Suppressor macrophage (primary cell): Measurements from ENCODE around the gene NAXD.
"Not testable (repeated sequence)": the region's sequence is repeated elsewhere in the genome, so short reads cannot be mapped to it uniquely, and the experiment has no call there.

Experiments used
- DNase-seq, 4 experiments: peaks; one replicate each; pipeline ENCODE4 v3.0.0-alpha.2; 2020 to 2022

NAXD gene

DNA sequence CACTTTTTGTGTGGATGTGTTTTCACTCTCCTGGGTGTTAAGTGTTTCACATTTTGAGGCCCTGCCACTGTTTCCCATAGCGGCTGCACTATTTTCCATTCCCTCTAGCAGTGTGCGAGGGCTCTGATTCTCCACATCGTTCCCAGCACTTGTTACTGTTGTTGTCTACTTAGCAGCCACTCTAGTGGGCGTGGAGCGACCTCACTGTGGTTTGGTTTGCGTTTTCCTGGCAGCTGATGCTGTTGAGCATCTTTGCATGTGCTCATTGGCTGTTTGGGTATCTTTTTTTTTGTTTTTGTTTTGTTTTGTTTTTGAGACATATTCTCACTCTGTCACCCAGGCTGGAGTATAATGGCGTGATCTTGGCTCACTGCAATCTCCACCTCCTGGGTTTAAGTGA, 14.4 kb downstream of the NAXD start:
- peak in 1 of 4 experiments; percentile 15 for DNase-seq

GRCh38 chr13:110630566-110631119, 15.3 kb downstream of the NAXD start:
- no peak for DNase-seq

DNA sequence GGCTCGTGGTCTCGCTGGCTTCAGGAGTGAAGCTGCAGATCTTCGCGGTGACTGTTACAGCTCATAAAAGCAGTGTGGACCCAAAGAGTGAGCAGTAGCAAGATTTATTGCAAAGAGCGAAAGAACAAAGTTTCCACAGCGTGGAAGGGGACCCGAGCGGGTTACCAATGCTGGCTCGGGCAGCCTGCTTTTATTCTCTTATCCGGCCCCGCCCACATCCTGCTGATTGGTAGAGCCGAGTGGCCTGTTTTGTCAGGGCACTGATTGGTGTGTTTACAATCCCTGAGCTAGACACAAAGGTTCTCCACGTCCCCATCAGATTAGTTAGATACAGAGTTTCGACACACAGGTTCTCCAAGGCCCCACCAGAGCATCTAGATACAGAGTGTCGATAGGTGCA, 16.9 kb downstream of the NAXD start:
- not testable (repeated sequence) for DNase-seq

DNA sequence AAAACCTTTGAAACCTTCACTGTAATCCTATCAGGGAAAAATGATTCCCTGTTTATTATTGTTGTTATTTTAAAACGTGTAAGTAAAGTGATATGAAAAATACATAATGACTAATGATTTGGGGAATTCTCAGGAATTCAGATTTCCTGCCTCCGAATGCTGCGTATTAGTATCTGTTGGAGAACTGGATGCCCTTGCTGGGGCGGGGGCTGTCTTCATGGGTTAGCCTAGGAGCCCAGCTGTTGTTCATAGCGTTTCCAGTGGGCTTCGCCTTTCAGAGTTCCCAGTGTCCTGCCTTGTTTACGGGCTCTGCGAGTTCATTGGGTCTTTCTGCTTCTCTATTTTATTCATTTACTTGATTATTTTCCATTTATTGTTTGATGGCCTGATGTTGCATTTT, 18.4 kb downstream of the NAXD start:
- DNase-seq, result no peak

GRCh38 chr13:110634558-110634957, 19.2 kb downstream of the NAXD start:
- DNase-seq, result no peak

GRCh38 chr13:110635405-110636002, 20.2 kb downstream of the NAXD start:
- no peak for DNase-seq

DNA sequence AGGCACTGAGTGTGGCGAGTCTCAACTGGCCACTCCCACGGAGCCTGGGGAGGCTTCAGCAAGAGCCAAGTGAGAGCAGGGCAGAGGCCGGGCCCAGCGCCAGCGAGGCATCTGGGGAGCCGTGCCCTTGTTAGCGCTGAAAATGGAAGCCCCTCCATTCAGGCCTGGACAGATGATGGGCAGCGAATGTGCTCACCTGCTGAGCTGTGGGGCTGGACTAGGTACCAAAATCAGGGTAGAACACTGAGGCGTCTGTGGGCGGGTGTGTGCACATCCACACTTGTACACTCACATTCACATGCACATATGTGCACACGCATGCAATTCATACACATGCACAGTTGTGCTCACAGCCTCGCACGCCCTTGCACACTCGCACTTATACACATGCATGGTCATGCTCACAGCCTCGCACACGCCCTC, 20.7 kb downstream of the NAXD start:
- DNase-seq, result no peak

DNA sequence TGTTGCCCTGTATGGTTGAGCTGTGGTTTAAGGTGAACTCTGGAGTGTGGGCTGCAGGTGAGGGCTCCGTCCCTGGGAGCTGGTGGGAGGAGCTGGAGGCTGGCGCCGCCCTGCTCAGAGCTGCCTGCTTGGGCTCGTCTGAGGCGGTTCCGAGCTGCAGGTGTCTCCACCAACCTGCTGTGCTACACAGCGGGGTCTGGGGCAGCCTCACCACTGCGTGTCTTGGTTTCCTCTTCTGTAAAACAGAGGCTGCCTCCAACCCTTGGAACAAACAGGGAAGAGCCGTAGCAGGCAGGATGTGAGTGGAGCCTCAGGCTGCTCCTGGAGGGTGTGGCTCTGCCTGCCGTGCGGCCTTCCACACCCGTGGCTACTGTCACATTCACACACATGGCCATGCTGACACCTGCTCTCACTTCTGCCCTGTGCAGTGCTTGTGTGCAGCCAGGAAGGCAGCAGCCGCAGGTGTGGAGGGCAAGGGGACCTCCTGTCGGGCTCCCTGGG, 21.4 kb downstream of the NAXD start:
- no peak for DNase-seq

- no peak for DNase-seq
These were observed 21.9 kb downstream of the NAXD start for GRCh38 chr13:110637275-110637674.

- DNase-seq, result no peak
These were observed 22.4 kb downstream of the NAXD start for GRCh38 chr13:110637747-110638146.

- DNase-seq, result no peak
These were observed 22.9 kb downstream of the NAXD start for GRCh38 chr13:110638257-110638656.

- DNase-seq, result no peak
These were observed 23.8 kb downstream of the NAXD start for GRCh38 chr13:110638814-110639806.

- DNase-seq, result no peak
These were observed 24.6 kb downstream of the NAXD start for GRCh38 chr13:110639935-110640334.

DNA sequence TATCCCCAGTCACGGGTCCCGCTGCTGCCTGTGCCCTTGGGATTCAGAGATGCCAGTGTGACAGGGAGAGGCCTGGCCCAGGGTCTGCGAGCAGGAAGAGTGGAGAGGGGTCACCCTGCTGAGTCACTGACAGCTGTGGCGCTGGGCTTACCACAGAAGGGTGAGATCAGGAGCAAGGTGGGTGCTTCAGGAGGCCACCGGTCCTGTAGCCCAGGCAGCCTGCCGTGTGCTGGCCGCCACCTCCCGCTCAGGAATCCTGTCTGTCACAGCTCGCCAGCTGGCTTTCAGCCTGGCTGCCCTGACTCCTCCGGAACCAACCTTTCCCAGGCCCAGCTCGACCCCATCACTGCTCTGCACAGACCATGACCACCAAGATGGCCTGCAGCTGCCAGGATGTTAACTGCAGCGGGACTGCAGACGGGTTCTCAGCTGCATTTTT, 25.3 kb downstream of the NAXD start:
- no peak for DNase-seq

DNA sequence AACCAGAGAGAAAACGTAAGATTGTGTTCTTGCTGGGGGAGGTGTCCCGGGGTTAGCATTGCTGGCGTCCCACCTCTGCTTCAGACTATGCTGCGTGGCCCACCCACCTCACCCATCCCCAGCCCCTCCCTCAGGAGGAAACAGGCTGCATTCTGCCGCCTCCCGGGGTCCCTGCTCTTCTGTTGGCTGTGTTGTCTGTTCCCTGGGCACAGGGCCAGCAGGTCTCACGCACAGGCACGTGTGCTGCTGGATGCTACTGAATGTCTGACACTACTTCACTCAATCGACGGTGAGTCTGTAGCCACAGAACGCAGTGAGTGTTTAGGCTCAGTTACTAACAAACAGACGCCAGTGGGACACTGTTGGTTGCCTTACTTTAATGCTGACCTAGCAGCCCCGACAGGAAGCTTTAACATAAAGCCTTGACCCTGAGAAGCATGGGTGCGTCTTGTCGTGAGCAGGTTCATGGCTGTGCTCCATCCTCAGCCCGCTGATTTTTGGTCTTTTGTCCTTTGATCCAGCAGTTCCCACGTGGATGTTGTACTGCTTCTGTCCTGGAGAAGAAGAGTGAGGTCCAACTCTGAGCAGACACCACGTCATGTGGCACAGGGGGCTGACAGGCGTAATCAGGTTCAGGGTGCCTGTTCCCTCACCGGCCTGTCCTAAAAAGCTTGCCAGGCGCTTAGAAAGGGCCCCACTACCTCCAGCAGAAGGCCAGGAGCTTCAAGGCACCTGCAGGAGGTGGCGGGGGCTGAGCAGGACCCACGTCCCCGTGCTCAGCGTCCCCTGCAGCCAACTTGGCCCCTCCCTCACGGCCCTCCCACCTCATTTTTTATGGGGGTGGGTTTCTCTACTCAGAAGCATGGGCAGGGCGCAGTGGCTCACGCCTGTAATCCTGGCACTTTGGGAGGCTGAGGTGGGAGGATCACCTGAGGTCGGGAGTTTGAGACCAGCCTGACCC, 26.0 kb downstream of the NAXD start:
- DNase-seq, result no peak

GRCh38 chr13:110642291-110642981, 27.1 kb downstream of the NAXD start:
- no peak for DNase-seq

- DNase-seq, result no peak
These were observed 28.0 kb downstream of the NAXD start for GRCh38 chr13:110643324-110643723.

DNA sequence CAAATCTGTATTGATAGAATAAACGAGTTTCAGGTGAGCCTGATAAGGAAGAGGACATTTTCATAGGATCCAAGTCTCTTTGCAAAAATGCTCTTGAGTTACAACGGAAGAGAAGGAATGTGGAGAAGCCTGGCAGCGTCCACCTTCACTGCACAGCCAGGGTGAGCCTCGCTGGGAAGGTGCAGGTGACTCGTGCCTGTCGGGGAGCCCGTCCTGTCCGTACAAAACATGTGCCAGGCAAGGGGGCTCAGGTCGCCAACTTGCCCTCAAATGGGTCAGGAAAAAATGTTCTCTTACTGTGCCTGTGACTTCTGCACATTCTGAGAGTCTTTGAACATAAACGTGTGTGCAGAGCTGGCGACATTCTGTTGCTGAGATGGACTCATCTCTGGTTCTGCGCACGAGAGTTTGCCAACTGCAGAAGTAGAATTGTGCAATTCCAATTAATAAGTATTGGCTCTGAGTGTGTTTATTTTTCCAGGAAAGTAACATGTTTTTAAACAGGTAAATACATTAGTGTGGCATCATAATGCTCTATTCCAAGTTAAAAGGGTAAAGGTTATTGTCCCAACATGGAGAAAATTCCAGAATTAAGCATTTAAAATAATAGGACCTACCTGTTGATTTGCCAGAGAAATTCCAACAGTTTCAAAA, 28.6 kb downstream of the NAXD start:
- DNase-seq, result no peak

DNA sequence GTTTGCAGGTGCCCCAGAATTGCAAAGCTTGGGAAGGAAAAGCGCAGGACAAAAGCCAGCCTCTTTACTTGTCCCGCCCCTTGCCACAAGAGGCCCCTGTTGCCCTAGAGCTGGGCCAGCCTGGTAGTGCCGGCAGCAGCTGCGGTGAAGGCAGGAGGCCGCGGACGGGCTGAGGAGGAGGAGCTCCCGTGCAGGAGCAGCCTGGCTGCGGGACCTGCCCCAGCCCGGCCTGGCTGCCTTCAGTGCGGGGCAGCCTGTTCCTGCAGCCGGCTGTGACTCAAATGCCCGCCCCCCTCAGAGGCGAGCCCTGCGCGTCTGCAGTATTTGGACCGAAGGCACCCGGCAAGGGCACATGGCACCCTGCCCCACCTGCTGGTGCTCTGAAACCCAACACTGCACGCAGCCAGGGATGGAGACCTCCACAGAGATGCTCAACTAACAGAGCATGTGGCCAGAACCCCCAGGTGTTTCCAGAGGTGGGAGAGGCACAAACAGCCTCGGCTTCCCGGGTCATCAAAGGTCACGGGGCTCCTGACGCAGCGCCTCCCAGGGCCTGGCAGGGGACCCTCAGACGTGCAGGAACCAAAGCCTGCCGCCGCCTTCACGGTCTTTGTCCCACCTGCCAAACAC, 29.7 kb downstream of the NAXD start:
- DNase-seq, result peak; percentile 62 to 80 (median 75)

DNA sequence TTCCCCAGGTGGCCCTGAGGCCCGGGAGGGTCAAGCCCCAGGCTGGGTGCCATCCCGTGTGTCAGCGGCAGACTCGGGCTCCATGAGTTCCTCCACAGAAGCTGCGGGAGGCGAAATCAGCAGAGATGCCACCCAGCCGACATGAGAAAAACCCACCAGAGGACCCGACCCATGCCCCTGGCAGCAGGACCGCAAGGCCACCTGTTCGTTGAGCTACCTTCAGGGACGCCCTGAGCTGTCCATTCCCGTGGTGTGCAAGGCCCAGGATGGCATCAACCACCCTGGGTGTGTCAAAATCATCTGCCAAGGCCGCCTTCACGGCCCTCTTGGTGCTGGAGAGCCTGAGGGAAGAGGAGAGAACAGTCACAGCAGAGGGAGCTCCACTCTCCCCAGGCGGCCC, 30.4 kb downstream of the NAXD start:
- no peak for DNase-seq
